GM19351 (cell line): ENCODE results near the gene GPR63.
A peak's percentile ranks its signal among the peaks of the same experiment; 100 is the strongest.

ENCODE experiments used
- ATAC-seq: cut with Tn5 transposase; IDR thresholded peaks from one replicate; pipeline ENCODE4 v1.9.1; 2021; ENCODE audit warnings: mild to moderate bottlenecking, moderate library complexity; ENCODE audit not compliant: unreplicated experiment

GPR63 gene

DNA sequence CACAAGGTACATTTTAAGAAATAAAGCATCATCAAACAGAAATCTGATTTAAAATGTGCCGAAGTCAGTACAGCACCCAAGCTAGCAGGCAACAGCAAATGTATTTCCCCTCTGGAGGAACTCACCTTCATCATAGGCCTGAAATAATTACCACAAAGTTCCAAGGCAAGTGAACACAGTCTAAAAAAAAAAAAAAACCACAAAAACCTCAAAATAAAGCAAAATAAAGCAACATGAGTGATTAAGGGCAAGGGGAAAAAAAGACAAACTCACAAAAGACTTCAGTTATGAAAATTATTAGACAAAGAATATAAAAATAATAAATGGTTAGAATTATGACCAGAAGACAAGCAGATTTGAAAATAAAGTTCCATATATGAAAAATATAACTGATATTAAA lies 10.4 kb downstream of the GPR63 start:
- ATAC-seq: no peak

DNA sequence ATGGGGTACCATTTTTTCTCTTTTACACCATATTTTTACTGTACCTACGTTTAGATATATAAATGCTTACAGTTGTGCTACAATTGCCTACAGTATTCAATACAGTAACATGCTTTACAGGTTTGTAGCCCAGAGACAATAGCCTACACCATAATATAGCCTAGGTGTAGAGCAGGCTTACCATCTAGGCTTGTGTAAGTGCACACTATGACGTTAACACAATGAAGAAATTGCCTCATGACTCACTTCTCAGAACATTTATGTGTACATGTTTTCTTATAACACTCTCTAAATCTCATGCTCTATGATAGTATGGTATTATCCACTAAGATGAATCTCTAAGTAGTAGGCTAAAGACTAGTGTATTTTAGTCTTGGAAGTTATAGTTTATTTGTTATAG lies 13.5 kb downstream of the GPR63 start:
- no peak for ATAC-seq

DNA sequence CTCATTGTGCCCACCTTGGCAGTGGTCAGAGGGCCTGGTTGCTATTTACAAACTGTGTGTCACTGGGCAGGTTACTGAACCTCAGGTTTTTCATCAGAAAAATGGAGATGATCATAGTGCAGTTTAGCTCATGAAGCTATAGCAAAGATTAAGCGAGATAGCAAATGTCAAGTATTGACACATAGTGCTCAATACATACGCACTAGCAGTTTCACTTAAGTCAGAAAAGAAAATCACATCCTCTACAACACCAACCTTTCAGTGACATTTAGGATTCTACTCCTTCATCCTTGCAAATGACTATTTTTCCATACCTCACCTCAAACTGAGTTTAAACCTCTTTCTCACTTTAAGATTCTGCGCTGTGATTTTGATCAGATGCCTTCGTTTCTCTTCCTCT lies 16.2 kb downstream of the GPR63 start:
- no peak for ATAC-seq

DNA sequence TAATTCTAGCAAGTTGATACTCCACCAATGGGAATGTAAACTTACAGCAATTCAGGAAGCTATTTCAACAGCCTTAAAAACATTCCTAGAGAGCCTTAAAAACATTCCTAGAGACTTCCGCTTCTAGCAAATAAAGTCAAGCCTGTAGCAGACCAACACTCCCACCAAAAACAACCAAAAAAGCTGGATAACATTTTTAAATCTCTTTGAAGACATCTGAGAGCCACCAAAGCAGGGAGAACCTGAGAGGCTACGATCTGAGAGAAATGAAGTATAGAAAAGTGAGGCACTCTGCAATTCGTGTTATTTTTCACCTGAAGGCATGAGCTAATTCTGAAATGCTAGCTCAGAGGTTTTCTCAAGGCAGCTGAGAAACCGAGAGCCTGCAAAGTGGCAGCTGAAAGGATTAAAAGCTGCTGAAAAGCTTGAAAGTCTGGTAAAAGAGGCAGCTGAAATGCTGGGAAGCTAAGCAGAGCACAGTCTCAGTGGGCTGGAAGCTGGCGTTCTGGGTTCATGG lies 20.9 kb downstream of the GPR63 start:
- no peak for ATAC-seq

DNA sequence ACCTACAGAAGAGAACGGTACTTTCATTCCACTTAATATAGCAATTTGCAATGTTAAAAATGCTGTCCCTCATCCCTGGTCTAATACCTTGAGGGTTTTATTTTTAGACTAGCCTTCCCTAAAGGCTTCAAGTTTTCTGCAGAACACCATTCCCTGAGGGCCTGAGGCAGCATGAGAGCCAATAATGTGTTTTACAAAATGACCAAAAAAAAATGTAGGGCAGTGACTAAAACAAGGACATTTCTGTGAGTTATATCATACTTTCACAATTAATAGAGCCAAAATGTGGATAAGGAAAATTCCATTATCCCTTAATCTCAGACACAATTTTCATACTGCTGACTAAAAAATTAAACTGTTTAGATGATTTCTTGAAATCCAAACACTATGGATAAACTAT lies 22.7 kb downstream of the GPR63 start:
- no peak for ATAC-seq

DNA sequence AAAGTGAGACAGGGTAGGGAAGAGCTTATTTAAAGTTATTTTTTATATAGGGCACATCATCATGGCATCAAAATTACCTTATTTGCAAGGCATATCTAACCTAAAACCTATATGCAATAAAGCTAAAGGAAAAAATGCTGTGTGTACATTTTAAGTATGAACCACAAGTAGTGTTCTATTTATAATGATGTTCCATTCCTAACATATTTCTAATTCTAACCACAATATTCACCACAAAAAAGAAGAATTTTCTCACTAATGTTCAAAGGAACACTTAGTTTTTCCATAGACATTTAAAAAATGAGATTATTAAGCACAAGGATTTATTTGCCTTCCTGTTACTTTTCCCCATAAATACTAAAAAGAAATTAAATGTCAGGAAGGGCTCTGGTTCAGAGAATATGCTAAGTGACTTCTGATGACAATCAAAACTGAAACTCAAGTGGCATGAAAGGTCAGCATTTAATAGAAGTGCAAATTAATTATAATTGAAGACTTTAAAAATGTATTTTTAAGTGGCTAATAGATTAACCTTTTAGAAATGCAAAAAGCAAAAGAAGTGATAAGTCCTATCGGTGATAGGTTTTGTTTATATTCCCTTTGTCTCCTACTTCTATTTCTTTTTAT lies 25.1 kb downstream of the GPR63 start:
- peak; percentile 41 for ATAC-seq

DNA sequence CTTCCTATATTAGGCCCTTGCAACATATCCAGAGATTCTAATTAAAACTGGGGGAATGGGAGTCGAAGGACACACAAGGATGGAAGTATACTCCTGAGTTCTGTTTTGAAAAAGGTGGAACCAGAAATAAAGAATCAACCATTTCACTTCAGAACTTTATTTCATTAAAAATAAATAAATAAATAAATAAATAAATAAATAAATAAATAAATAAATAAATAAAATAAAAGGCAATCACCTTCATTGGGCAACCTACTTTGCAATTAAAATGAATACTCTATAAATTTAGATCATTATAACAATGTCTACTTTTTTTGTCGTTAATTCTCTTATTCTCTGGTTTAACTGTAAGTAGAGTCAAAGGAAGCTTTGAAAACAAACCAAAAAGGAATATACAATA lies 25.6 kb downstream of the GPR63 start:
- no peak for ATAC-seq

DNA sequence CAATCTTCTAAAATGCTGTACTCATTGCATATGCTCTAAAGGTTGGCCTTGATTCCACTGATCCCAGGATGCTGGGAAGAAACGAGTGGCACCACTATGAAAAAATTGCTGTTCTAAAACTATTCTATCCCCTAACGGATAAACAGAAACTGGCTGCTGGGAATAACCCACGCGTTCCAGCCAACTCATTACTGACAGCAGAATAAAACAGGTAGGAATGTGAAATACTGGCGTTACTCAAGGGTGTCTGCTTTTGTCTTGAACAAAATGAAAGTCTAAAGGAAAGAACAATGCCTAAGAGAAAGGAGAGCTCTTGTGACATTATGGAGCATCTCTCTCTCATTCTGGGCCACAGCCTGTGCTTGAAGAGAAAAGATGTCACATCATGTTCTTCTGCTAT lies 26.1 kb downstream of the GPR63 start:
- ATAC-seq: no peak

DNA sequence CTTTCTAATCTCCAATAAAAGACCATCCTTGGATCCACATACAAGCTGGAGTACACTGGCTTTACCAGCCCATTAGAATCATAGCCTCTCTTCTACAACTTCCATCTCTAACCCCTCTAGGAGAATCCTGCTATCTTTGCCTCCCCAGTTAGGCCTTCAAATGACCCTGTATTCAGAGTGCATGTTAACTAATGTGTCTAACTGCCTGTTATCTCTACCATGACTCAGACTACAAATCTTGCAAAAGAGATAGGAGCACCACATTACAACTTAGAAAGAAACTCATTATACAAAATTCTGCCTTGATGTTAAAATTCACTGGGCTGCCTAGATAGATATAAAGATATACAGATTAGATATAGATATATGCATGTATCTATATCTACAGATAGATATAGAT lies 28.2 kb downstream of the GPR63 start:
- ATAC-seq: no peak

DNA sequence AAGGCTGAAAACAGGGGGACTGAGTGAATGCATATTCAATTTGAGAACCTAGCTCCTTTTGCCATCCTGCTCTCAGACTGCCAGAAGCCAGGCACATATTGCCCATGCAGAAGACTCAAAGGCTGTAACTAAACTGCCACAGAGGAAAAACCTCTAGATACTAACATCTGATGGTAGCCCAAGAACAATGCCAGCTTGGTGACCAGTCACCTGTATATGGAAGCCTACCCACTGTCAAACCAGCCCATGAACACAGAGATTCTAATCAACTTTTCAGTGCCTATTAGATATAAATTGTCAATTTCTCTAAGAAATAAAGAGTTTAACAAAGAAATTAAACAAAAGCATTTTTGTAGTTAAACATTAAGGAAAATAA lies 34.2 kb downstream of the GPR63 start:
- ATAC-seq: no peak

DNA sequence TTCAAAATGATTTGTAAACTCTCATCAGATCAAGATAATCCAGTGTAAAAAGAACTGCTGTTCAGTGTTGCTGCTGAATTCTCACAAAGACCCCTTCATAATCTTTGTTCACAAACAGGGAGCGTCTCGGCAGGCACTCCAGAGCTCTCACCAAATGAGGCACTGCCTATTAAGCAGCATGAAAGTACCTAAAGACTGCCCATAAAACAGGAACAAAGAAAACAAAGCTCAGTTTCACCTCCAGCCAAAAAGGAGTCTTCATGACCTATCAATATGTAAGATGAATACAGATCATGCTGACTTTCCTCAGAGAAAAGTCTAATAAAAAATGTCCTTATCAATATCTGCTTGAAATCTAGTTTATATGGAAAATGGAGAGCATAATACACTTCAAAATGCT lies 41.8 kb downstream of the GPR63 start:
- ATAC-seq: peak; percentile 99

DNA sequence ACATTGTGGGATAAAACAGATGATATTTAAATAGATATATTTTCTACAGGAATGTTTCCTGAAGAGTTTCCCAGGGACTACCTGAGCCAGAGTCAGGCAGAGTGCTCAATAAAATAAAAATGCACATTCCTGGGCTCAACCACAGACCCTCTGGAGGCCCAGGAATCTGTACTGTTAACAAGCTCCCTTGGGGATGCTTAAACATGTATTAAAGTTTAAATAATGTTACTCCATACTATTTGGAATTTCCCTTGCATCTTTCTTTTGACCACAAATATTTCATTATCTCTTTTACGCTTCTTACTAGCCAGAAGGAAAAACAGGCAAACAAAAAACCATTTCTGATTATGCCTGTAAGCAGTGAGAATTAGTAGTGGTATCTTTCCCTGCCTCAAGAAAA lies 42.3 kb downstream of the GPR63 start:
- peak; percentile 15 for ATAC-seq

DNA sequence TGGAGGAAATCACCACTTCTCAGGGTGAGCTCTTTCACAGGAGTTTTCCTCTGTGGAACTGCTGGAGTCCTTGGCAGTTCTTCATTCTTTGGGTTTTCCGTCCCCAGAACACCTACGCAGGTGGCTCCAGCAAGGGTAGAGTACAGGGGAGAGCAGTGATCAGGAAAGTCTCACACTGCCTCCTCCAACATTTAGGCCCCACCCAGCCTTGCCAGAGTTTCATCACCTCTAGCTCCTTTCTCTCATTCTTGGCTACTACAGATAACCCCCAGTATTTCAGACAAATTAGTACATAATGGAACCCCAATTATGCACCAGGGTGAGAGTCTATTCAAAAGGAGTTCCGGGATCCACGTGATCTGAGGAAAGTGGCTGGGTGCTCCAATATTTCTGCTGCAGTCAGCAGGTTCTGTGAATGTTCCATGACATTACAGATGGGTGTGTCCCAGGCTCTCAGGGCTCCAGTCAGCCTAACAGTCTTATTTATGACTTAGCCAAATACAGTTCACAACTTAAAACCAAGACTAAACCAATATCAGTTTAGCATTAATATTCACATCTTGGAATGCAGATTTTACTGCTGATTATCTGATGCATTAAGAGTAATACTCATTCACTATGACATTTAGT lies 44.6 kb downstream of the GPR63 start:
- ATAC-seq: no peak

DNA sequence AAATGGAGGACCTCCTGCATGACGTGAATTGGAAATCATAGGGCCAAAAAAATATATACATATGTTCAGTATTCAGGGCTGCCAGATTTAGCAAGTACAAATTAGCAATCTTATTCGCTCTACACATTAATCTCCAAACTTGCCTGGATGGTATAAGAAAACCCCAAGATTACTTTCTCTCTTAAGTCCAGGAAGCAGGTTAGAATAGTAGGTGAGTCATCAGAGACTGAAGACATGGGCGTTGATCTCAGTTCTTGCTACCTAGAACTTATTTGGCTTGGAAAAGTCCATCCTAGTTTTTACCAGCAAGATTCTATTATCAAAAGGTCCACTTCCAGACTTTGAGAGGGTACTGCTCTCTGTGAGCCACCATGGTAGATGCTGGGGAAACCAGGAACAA lies 47.4 kb downstream of the GPR63 start:
- no peak for ATAC-seq

DNA sequence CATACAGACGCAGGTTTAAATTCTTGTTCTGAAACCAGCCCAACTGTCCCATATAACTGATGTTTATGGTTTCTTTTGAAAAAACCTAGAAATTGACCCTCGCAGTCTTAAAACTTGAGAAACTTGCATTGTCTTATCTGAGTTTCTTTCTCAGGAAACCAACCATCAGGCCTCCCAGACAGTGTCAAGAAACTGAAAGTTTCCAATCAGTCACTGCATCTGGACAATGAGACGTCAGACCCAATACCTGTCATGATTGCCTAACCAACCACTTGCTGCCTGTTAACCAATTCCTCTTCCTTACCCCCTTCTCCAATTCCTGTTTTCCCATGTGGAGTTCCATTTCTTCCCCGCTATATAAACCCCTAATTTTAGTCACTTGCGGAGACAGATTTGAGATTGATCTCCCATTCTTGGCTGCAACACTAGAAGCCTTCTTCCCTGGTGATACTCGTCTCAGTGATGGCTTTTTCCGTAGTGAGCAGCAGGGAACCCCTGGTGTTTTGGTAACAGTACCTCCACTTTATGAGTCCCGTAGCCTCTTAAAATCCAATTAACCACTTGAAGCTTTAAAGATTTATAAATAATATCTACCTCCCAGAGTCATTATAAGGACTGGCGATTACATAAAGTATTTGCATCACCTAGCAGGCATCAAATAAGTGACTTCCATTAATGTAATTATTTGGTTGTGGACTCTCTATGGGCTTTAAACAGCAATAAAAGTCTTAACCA lies 49.3 kb downstream of the GPR63 start:
- ATAC-seq: no peak

DNA sequence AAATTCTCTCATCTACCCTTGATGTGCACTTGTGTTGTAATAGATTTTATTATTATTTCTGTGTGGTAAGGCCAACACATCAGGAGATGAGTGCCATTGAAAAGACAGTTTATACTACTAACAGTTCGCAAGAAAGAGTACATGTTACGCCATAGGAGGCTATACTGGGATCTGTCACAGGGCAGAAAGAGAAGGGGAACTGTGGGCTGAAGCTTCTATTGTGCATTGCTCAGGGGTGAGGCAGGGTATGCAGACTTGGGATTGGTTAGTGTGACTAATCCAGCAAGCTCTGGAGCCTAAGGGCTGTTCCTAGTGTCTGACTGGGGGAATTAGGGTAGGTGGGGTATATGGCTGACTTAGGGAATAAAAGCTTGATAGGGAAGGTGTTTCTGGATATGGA lies 50.9 kb downstream of the GPR63 start:
- ATAC-seq: no peak

DNA sequence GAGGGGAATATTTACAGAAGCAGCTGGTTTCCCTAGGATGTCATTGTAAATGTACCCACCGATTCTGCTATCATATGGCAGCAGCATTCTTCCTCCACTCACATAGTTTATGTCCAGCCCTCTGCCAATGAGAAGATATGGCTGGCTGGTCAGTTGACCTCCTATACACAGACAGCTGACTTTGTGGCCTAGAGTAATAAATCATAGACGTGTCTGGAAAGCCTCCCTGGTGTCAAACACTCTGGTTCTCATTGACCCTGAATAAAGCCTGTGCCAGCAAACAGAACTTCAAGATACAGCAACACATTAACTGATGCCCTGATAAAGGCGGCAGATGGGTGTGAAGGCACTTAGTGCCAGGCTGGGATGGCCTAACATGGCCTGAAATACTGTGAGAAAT lies 52.6 kb downstream of the GPR63 start:
- no peak for ATAC-seq

DNA sequence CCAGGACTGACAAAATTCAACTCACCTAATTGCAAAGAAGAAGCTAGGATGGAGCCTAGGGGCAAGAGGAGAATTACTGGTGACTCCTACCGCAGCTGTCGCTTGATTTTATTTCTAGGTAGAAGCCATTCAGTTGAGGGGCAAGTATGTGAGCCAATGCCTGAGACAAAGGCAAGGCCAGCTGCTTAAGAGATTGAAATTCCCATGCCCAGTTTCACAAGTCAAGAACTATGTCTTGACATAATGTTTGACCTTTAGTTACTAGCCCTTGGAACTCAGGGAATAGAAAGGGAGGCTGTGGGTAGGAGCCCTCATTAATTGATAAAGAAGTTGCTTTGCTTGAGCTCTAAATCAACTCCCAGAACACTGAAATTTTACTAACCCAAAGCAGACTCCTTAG lies 54.0 kb downstream of the GPR63 start:
- no peak for ATAC-seq

DNA sequence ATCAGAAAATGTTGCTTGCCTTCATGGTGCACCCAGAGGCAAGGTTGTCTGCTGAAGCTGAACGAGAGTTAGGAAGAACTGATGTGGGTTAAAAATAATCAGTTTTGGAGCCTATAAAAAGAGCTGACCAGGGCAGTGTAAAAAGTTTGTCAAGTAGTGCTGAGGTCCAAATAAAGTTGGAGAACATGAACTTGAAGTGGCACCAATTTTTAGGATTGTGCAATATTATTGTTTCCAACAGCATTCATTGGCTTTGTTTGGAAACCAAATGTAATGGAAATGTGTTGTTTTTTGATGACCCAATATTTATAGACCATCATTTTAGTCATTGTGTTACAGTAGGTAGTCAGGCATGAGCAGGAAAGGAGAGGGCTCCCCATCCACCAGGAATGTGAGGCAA lies 55.7 kb downstream of the GPR63 start:
- ATAC-seq: no peak

DNA sequence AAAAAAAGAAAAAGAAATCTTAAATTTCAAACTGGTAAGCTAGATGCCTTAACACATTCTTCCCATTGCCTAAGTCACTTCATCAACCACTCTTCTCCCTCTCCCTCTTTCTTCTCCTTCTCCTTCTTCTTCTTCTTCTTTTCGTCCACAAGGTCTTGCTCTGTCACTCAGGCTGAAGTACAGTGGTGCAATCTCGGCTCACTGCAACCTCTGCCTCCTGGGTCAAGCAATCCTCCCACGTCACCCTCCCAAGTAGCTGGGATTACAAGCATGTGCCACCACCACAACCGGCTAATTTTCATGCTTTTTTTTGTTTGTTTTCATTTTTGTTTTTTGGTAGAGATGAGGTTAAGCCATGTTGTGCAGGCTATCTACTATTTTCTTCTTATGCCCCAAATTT lies 60.2 kb downstream of the GPR63 start:
- no peak for ATAC-seq

DNA sequence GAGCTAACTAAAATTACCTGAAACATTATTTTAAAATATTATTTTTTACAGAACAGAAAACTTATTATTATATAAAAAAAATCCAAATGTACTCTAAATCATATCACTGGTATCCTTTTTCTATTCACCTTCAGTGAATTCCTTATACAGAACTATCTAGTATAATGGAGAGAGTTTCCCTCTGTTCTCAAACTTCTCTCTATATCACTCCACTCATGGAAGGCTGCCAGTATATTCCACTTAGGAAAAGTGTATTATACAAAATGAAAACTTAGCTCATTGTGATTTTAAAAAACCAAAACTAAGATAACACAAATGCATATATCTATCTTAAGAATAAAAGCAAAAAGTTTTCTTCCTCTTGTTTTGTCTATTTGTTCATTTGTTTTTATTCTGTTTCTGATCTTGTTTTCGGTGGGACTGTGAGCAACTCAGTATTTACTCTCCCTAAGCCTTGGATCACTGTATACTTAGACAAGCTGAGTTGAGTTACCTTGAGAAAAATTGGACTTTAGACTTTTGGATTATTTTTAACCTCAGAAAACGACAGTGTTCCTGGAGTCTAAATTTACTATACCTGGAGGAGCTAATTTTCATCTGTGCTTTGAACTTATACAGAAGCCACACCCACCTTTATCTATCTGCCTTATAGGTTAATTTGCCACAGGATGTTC lies 61.4 kb downstream of the GPR63 start:
- ATAC-seq: no peak

DNA sequence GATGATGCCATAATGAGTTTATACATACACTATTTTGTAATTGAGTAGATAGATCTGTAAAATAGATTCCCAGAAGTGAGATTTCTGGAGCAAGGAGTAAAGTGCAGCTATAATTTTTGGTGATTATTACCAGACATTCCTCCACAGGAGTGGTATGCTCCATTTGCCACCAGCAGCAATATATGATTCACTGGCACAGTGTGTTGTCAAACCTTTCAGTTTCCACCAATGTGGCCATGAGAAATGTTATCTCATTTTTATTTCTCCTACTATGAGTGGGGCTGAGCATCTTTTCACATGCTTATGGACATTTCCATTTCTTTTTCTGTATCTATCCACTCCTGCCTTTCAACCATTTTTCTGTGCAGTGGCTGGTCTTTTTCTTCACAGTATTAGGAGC lies 70.5 kb downstream of the GPR63 start:
- ATAC-seq: no peak
